ENCODE data around the gene TBC1D2. TPM values are rescaled to one million over a fixed set of nuclear protein-coding genes. Genes with fewer than 3 reads are reported as not detected.

Gene TBC1D2
- total RNA-seq, 6 donors from 2014 or later = 62.4 to 217 (median 119) TPM

DNA sequence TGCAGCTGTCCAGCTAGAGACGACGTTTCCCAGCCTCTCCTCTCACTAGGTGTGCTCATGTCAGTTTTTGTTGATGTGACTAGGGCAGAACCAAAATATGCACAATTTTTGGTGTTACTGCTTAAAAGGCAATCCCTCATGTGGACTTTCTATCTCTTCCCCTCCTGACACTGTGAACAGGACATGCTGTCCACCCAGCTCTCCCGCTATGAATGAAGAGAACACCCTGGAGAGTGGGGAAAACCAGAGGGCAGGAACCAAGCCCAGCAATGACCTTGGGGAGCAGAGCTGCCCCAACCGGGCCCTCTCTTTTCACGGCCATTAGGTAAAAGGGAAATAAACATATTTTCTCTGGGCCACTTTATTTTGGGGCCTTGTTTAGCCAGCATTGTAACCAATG is 46.7 kb upstream of the TBC1D2 start:
- H3K27ac ChIP-seq = no peak overlapping the region
- no peaks in the 10 kb centered on the region for H3K27me3 ChIP-seq
- no peak overlapping the region for H3K4me3 ChIP-seq
- H3K4me1 ChIP-seq = no peaks in the 10 kb centered on the region
- ATAC-seq (ENCODE audit: low FRiP score in 2 of 2) (no peak), DNase-seq (no peak)
- TF ChIP-seq, protein P1, sequence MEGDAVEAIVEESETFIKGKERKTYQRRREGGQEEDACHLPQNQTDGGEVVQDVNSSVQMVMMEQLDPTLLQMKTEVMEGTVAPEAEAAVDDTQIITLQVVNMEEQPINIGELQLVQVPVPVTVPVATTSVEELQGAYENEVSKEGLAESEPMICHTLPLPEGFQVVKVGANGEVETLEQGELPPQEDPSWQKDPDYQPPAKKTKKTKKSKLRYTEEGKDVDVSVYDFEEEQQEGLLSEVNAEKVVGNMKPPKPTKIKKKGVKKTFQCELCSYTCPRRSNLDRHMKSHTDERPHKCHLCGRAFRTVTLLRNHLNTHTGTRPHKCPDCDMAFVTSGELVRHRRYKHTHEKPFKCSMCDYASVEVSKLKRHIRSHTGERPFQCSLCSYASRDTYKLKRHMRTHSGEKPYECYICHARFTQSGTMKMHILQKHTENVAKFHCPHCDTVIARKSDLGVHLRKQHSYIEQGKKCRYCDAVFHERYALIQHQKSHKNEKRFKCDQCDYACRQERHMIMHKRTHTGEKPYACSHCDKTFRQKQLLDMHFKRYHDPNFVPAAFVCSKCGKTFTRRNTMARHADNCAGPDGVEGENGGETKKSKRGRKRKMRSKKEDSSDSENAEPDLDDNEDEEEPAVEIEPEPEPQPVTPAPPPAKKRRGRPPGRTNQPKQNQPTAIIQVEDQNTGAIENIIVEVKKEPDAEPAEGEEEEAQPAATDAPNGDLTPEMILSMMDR (IDR thresholded peaks at IDR 0.05) = no peak
- TF ChIP-seq EP300 (IDR thresholded peaks at IDR 0.05) (no peak), POLR2AphosphoS5 (IDR thresholded peaks at IDR 0.05) (no peak), POLR2A (IDR thresholded peaks at IDR 0.05) (no peak)
- no peaks in the 10 kb centered on the region for H3K9me3 ChIP-seq
- WGBS, 2 donors = 72 to 92% methylated on average over 5 of the region's 5 CpGs
- no peaks in the 10 kb centered on the region for H3K36me3 ChIP-seq

DNA sequence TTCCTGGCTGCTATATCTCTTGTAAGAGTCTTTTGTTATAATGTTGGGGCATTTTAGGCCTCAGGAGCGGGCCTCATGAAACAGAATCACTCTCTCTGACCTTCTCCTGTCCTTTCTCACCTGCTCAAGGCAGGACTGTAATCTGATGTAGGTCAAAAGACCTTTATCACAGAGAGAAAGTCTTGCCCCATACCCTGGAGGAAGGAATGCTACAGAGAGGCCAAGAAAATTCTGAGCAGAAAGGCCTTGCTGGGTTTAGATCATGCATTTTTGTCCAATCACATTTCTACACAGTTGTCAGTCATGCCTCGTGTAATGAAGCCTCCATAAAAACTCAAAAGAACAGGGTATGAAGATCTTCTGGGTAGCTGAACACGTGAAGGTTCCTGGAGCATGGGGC is 45.2 kb upstream of the TBC1D2 start:
- ATAC-seq (ENCODE audit: low FRiP score in 2 of 2) = no peak
- DNase-seq = no peak
- Histone ChIP-seq H3K4me1 (no peaks in the 10 kb centered on the region), H3K27ac (no peak overlapping the region), H3K36me3 (no peaks in the 10 kb centered on the region), H3K4me3 (no peak overlapping the region), H3K27me3 (no peaks in the 10 kb centered on the region), H3K9me3 (no peaks in the 10 kb centered on the region)
- TF ChIP-seq, protein P1 (IDR thresholded peaks at IDR 0.05) = no peak
- no peak for TF ChIP-seq EP300 (IDR thresholded peaks at IDR 0.05)
- no peak for TF ChIP-seq POLR2A (IDR thresholded peaks at IDR 0.05)
- no peak for TF ChIP-seq POLR2AphosphoS5 (IDR thresholded peaks at IDR 0.05)
- 87 to 91% methylated on average over 3 of the region's 3 CpGs for WGBS, 2 donors

DNA sequence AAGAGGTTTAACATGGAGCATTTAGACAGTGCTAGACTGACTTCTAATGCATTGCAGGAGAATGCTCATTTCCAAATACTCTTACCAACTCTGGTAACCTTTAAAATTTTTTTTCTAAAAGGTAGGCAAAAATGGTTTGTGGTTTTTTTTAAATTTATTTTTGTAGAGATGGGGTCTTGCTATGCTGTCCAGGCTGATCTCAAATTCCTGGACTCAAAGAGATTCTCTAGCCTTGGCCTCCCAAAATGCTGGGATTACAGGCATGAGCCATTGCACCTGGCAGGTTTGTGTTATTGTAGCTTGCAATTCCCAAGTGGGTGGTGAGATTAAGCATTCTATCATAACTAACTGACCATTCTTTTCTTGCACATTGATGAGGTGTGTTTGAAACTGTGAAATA is 43.0 kb upstream of the TBC1D2 start:
- ATAC-seq (ENCODE audit: low FRiP score in 2 of 2) (no peak), DNase-seq (no peak)
- Histone ChIP-seq H3K9me3 (no peaks in the 10 kb centered on the region), H3K27ac (no peak overlapping the region), H3K4me1 (no peaks in the 10 kb centered on the region), H3K27me3 (no peaks in the 10 kb centered on the region), H3K4me3 (no peak overlapping the region), H3K36me3 (no peaks in the 10 kb centered on the region)
- TF ChIP-seq, protein P1 (IDR thresholded peaks at IDR 0.05) = no peak
- TF ChIP-seq EP300 (IDR thresholded peaks at IDR 0.05) = no peak
- no peak for TF ChIP-seq POLR2AphosphoS5 (IDR thresholded peaks at IDR 0.05)
- TF ChIP-seq POLR2A (IDR thresholded peaks at IDR 0.05) = no peak

DNA sequence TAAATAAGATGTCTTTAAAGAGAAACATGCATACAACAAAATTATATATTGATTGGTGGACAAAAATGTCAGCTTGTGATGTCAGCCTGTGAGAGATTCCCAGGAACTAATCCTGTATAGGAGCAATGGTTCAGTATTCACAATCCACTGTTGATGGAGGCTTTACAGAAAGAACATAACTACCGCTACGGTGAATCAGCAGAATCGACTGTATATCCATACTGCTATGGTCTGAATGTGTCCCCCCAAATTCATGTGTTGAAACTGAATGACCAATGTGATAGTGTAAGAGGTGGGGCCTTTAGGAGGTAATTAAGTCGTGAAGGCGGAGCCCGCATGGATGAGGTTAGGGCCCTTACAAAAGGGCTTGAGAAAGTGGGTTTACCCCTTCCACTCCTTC is 40.4 kb upstream of the TBC1D2 start:
- no peak for ATAC-seq (ENCODE audit: low FRiP score in 2 of 2)
- no peak for TF ChIP-seq POLR2AphosphoS5 (IDR thresholded peaks at IDR 0.05)

DNA sequence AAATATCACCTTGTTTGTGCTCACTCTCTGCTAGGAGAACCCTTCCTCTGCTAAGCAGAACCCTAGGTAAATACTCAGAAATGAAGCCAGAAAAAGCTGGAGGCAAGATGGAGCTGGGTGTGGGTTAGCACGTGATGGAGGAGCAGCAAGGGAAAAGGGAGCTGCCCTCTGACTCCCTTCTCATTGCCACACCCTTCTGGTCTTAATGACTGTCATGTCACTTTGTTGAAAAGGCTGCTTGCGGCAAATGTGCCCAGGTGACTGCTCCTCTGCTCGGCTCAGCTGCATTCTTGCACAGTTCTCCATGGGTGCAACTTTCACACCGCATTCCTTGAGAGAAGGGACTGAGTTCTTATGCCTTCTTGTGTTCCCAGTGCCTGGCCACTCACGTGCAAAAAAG is 36.4 kb upstream of the TBC1D2 start:
- 57 to 67% methylated on average over 5 of the region's 5 CpGs for WGBS, 2 donors

More for the DNA sequence above, 40.4 kb upstream of the TBC1D2 start:
- WGBS, 2 donors = 70 to 94% methylated on average over 6 of the region's 6 CpGs
- no peaks in the 10 kb centered on the region for H3K9me3 ChIP-seq
- no peaks in the 10 kb centered on the region for H3K36me3 ChIP-seq
- DNase-seq = no peak
- H3K27ac ChIP-seq = no peak overlapping the region
- H3K4me3 ChIP-seq = no peak overlapping the region
- no peaks in the 10 kb centered on the region for H3K27me3 ChIP-seq
- H3K4me1 ChIP-seq = no peaks in the 10 kb centered on the region

More for the DNA sequence above, 36.4 kb upstream of the TBC1D2 start:
- no peak overlapping the region for H3K4me3 ChIP-seq
- no peaks in the 10 kb centered on the region for H3K9me3 ChIP-seq
- H3K4me1 ChIP-seq = no peaks in the 10 kb centered on the region
- no peak for ATAC-seq (ENCODE audit: low FRiP score in 2 of 2)
- H3K36me3 ChIP-seq = no peaks in the 10 kb centered on the region
- no peaks in the 10 kb centered on the region for H3K27me3 ChIP-seq
- TF ChIP-seq POLR2A (IDR thresholded peaks at IDR 0.05) (no peak), EP300 (IDR thresholded peaks at IDR 0.05) (no peak), POLR2AphosphoS5 (IDR thresholded peaks at IDR 0.05) (no peak)
- TF ChIP-seq, protein P1 (IDR thresholded peaks at IDR 0.05) = no peak
- no peak overlapping the region for H3K27ac ChIP-seq
- no peak for DNase-seq

Data from upper lobe of left lung (tissue), 6 donors.